DMS 273 (cell line): Measurements from ENCODE around the gene PLA2G10.
"Not testable (repeated sequence)": the region's sequence is repeated elsewhere in the genome, so short reads cannot be mapped to it uniquely, and the experiment has no call there.

ENCODE experiments used
- DNase-seq: peaks from one replicate; lab custom pipeline; 2025; ENCODE audit not compliant: unreplicated experiment; lab: John Stamatoyannopoulos, UW

The PLA2G10 gene, protein sequence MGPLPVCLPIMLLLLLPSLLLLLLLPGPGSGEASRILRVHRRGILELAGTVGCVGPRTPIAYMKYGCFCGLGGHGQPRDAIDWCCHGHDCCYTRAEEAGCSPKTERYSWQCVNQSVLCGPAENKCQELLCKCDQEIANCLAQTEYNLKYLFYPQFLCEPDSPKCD

DNA sequence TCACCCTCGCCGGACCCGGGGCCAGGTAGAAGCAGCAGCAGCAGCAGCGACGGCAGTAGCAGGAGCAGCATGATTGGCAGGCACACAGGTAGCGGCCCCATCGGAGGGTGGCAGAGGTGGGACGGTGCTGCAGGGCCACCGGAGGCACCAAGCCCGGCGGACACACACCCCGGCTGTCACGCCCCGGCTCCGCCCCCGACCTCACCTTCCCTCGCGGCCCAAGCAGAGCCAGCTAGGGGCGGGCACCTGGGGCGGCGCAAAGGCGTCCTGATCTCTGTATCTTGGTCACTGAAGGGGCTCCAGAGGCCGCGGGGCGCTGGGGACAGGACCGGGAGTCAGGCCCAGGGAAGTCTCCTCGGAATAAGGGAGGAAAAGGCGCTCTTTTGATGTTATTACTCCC lies at the start of gene PLA2G10:
Gene PLA2G10, minus strand, starts transcription at position 180 of the 400 bp plus-strand sequence. Its CDS starts 79 bp downstream, at position 101.
- not testable (repeated sequence) for DNase-seq

DNA sequence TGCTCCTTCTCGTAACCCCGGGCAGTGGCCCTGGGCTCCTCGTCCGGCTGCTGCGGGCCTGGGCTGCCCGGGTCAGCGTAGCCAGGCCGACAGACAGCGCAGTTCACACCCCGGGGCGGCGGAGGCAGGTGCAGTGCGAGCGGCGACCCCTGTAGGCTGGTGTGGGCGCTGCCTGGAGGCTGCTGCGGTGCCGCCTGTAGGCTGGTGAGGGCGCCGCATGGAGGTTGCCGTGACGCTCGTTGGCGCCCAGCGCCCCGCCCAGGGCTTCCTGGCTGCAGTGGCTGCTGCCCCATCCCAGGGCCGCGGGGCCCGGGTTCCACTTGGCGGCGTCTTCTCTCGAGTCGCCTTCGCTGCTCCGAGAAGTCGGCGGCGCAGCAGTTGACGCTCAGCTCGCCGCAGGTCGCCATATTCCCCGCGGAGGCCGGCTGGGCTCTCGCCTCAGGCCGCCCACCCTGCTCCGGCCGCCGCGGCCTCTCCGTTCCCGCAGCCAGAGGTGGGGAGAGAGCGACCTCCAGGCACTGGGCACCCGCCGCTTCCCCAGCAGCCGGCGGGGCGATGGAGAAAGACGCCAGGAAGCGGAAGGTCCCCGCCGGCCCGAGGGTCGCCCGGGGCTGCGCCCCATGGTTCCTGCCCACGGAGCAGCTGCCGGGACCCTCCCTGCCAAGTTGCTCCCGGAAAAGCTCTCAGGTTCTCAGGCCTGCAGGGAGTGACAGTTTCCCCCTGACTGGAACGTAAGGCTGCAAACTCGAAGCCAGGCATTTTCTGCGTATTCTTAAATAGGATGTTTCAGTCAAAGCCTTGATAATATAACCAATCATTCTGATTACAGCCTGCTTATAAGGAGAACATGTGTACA lies 48.4 kb upstream of the PLA2G10 start, which contains the start of gene NPIPA2:
Gene NPIPA2, plus strand, starts transcription at position 261 of the 856 bp plus-strand sequence. CDS start 5,533 bp downstream, outside the sequence.
- not testable (repeated sequence) for DNase-seq

DNA sequence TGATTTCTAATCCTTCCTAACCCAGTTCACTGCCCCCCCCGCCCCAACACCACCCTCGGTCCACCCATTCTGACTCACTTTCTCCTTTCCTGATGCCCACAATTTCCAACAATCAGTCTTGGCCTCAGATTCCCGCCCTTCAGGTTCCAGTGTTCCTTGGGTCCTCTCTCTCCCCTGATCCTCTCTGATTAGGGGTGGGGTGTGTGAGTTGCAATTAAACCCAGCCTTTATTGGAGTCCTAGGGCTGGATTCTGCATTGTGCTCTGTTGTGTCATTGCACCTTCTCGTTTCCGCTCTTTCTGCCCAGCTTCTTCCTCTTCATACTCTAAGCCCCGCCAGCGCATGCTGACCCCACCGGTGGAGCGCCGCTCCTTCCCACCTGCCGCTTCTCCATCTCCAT lies 47.7 kb upstream of the PLA2G10 start:
- not testable (repeated sequence) for DNase-seq

DNA sequence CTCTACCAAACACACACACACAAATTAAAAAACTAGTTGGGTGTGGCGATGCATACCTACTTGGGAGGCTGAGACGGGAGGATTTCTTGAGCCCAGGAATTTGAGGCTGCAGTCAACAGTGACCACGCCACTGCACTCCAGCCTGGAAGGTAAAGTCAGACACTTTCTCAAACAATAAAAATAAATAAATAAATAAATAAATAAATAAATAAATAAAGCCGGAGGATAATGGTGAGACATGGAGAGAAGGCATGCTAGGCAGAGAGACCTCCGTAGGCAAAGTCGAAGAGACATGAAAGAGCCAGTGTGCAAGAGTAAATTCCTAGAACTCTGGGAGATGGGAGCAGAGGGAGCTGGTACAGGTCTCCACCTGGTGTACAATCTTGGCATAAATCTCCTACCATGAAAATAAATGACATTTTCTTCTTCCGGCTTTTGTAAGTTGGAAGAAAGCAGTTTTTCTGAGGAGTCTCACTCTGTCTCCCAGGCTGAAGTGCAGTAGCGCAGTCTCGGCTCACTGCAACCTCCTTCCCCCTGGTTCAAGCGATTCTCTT lies 46.8 kb upstream of the PLA2G10 start:
- not testable (repeated sequence) for DNase-seq

DNA sequence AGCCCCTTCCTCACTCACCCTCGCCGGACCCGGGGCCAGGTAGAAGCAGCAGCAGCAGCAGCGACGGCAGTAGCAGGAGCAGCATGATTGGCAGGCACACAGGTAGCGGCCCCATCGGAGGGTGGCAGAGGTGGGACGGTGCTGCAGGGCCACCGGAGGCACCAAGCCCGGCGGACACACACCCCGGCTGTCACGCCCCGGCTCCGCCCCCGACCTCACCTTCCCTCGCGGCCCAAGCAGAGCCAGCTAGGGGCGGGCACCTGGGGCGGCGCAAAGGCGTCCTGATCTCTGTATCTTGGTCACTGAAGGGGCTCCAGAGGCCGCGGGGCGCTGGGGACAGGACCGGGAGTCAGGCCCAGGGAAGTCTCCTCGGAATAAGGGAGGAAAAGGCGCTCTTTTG lies 39.1 kb upstream of the PLA2G10 start:
- not testable (repeated sequence) for DNase-seq

DNA sequence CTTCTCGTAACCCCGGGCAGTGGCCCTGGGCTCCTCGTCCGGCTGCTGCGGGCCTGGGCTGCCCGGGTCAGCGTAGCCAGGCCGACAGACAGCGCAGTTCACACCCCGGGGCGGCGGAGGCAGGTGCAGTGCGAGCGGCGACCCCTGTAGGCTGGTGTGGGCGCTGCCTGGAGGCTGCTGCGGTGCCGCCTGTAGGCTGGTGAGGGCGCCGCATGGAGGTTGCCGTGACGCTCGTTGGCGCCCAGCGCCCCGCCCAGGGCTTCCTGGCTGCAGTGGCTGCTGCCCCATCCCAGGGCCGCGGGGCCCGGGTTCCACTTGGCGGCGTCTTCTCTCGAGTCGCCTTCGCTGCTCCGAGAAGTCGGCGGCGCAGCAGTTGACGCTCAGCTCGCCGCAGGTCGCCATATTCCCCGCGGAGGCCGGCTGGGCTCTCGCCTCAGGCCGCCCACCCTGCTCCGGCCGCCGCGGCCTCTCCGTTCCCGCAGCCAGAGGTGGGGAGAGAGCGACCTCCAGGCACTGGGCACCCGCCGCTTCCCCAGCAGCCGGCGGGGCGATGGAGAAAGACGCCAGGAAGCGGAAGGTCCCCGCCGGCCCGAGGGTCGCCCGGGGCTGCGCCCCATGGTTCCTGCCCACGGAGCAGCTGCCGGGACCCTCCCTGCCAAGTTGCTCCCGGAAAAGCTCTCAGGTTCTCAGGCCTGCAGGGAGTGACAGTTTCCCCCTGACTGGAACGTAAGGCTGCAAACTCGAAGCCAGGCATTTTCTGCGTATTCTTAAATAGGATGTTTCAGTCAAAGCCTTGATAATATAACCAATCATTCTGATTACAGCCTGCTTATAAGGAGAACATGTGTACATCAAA lies 9.3 kb upstream of the PLA2G10 start, which contains the start of gene NPIPA3:
Gene NPIPA3, plus strand, starts transcription at position 256 of the 856 bp plus-strand sequence. CDS start 5,533 bp downstream, outside the sequence.
- not testable (repeated sequence) for DNase-seq

DNA sequence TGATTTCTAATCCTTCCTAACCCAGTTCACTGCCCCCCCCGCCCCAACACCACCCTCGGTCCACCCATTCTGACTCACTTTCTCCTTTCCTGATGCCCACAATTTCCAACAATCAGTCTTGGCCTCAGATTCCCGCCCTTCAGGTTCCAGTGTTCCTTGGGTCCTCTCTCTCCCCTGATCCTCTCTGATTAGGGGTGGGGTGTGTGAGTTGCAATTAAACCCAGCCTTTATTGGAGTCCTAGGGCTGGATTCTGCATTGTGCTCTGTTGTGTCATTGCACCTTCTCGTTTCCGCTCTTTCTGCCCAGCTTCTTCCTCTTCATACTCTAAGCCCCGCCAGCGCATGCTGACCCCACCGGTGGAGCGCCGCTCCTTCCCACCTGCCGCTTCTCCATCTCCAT lies 8.6 kb upstream of the PLA2G10 start:
- not testable (repeated sequence) for DNase-seq

DNA sequence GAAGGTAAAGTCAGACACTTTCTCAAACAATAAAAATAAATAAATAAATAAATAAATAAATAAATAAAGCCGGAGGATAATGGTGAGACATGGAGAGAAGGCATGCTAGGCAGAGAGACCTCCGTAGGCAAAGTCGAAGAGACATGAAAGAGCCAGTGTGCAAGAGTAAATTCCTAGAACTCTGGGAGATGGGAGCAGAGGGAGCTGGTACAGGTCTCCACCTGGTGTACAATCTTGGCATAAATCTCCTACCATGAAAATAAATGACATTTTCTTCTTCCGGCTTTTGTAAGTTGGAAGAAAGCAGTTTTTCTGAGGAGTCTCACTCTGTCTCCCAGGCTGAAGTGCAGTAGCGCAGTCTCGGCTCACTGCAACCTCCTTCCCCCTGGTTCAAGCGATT lies 7.8 kb upstream of the PLA2G10 start:
- not testable (repeated sequence) for DNase-seq

DNA sequence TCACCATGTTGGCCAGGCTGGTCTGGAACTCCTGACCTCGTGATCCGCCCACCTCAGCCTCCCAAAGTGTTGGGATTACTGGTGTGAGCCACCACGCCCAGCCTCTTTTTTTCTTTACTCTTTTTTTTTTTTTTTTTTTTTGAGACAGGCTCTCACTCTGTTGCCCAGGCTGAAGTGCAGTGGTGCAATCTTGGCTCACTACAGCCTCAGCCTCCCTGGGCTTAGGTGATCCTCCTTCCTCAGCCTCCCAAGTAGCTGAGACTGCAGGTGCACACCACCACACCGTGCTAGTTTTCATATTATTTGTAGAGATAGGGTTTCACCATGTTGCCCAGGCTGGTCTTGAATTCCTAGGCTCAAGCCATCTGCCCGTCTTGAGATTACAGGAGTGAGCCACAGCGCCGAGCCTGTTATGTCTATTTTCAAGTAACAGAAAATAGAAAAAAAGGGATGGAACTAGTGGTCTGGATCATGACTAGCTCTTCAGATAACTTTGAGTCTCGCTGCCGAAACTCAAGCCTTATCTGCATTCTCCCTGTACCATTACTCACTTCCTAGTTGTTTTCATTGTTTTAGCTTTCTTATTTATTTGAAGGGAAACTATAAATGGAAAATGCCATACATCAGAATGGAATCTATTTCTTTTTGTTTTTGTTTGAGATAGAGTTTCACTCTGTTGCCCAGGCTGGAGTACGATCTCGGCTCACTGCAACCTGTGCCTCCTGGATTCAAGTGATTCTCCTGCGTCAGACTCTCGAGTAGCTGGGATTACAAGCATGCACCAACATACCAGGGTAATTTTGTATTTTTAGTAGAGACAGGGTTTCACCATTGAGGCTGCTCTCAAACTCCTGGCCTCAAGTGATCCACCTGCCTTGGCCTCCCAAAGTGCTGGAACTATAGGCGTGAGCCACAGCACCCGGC lies 8.0 kb downstream of the PLA2G10 start:
- DNase-seq, result not testable (repeated sequence)

DNA sequence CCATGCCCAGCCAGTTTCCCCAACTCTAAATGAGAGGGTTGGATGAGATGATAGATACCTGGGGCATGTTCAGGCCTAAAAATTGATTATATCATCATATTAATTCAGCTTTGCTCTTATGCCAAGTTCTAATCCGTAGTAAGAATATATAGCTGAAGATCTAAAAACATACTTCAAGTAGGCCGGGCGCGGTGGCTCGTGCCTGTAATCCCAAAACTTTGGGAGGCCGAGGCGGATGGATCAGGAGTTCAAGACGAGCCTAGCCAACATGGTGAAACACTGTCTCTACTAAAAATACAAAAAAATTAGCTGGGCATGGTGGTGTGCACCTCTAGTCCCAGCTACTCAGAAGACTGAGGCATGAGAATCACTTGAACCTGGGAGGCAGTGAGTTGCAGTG lies 12.0 kb downstream of the PLA2G10 start:
- no peak for DNase-seq

DNA sequence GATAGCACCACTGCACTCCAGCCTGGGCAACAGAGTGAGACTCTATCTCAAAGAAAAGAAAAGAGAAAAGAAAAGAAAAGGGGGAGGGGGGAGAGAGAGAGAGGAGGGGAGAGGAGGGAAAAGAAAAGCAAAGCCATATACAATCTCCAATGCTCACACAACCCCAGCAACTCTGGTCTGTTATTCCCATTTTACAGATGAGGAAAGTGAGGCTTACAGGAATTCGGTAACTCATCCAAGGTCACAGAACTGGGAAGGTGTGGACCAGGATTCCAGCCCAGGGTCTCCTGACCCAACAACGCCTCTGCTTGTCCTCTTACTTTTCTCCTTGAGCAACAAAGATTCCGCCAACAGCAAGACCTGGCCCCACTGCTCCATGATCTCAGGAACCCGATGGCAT lies 13.0 kb downstream of the PLA2G10 start:
- DNase-seq, result no peak

DNA sequence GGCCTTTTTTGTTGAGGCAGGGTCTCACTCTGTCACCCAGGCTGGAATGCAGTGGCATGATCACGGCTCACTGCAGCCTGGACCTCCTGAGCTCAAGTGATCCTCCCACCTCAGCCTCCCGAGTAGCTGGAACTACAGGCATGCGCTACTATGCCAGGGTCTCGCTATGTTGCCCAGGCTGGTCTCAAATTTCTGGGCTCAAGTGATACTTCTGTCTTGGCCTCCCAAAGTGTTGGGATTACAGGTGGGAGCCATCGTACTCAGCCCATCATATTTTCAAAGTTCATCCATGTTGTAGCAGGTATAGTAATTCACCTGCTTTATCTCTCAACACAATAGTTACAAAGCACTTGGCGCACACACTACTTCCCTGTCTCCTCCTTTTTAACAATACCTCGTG lies 13.7 kb downstream of the PLA2G10 start:
- DNase-seq, result not testable (repeated sequence)

DNA sequence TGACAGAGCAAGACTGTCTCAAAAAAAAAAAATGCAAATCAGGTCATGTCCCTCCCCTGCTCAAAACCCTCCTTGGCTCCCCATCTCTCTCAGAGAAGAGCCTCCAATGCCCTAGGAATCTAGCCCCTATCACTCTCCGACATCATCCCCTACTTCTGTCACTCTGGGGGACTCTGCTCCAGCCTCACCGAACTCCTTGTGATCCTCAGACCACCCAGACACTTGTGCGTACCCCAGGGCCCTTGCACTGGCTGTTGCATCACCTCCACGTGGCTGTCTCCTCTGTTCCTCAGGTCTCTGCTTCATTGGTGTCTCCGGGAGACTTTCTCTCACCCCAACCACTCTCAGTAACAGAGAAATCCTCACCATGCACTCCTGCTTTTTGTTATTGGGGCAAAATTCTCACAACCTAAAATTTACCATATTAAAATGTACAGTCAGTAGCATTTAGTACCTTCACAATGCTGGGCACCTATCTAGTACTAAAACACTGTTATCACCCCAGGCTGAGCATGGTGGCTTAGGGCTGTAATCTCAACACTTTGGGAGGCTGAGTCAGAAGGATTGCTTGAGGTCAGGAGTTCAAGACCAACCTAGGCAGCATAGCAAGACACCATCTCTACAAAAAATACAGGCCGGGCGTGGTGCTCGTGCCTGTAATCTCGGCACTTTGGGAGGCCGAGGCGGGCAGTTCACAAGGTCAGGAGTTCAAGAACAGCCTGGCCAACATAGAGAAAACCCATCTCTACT lies 15.2 kb downstream of the PLA2G10 start:
- DNase-seq, result no peak

DNA sequence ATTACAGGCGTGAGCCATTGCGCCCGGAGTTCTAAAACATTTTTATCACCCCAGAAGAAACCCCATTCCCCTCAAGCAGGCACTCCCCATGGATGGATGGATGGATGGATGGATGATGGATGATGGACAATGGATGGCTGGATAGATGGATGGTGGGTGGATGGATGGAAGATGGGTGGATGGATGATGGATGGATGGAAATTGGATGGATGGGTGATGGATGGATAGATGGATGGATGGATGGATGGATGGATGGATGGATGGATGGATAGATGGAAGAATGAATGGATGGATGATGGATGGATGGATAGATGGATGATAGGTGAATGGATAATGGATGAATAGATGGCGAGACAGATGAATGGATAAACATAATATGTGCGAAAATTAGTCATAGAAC lies 16.5 kb downstream of the PLA2G10 start:
- DNase-seq, result no peak

DNA sequence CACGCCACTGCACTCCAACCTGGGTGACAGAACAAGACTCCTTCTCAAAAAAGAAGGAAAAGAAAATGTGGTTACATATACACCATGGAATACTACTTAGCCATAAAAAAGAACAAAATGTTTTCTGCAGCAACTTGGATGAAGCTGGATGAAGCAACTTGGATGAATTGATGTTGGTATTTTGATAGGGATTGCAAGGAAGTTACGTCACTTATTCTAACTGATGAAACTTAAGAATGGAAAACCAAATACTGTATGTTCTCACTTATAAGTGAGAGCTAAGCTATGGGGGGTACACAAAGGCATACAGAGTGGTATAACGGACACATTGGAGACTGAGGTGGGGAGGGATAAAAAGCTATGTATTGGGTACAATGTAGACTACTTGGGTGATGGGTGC lies 17.5 kb downstream of the PLA2G10 start:
- no peak for DNase-seq

DNA sequence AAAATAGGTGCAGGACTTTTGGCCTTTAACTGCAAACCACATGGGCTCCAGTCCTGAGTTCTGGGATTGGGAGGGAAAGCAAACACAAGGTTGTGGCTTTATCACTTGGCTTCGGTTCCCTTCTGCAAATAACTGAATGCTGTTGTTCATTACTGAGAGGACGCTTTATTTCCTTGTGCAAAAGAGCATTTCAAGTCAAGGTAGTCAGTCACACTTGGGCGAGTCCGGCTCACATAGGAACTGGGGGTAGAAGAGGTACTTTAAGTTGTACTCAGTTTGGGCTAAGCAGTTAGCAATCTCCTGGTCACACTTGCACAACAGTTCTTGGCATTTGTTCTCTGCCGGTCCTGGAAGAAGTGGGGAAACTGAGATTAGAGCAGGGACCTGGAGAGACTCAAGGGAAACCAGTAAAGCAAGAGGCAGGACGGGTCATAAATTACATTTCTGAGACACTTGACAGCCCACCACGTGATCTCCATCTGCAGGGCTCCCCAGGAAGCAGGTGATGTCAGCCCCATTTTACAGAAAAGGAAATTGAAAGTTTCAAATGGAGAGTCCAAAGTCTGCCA lies 21.6 kb downstream of the PLA2G10 start:
- DNase-seq, result peak; percentile 10

DNA sequence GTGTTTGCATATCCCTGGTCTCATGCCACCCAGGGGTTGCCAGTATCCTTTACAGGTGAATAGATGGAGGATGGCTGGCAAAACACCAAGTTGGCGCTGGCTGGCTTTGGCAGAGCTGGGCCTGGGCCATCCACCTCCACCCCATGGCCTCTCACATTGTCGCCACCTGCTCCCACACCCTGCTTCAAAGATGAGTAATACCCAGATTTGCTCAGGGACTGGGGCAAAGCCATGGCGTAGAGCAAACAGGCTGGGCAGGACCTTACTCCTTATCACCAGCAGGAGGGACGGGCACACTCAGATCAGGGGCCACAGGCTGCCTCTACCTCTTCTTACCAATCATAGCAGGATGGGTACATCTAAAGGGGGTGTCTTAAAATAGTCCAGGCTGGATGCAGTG lies 24.3 kb downstream of the PLA2G10 start:
- DNase-seq, result peak; percentile 28

DNA sequence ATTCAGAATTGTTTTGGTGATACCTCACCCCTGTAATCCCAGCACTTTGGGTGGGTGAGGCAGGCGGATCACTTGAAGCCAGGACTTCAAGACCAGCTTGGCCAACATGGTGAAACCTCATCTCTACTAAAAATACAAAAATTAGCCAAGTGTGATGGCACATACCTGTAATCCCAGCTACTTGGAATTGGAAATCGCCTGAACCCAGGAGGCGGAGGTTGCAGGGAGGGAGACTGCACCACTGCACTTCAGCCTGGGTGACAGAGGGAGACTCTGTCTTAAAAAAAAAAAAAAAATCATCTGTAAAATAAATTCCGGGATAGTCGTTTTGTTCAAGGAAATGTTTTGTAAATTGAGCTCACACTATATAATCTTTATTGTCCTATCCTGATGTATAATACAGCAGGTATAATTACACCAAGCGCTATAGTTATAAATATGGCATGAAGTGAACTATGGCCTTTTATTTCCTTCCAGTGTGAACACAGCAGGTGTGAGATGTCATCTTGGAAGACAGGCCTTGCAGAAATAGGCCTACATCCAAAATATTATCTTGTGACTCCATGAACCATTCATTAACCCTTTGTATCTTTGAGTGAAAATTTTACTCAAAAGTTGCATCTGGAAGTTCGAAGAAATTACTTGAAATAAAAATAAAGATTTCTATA lies 25.4 kb downstream of the PLA2G10 start:
- no peak for DNase-seq
